GM19351 (cell line): ENCODE data around the gene ELK4.

Experiments used
- ATAC-seq: cut with Tn5 transposase; IDR thresholded peaks from one replicate; pipeline ENCODE4 v1.9.1; 2021; ENCODE audit warnings: mild to moderate bottlenecking, moderate library complexity; ENCODE audit not compliant: unreplicated experiment

Gene ELK4

GRCh38 chr1:205569411-205570172 lies 62.2 kb downstream of the ELK4 start:
- ATAC-seq = no peak

- no peak for ATAC-seq
Observed at GRCh38 chr1:205568469-205569361, 63.1 kb downstream of the ELK4 start.

DNA sequence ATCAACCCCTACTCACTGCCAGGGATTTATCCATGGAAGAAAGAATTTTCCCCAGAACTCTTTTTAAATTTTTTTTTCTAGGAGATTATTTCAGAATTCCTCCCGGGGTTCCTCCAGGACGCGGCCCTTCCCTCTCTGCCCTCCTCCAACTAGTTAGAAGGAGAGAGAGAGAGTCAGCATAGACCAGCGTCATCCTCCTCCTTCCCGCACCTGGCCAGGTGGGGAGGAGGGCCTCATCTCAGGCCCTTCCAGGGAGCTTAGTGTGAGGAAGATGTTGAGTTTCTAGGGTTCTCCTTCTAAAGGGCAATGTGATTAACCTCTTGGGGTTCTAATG lies 63.7 kb downstream of the ELK4 start:
- ATAC-seq = no peak

- no peak for ATAC-seq
Observed at GRCh38 chr1:205567716-205568115, 64.1 kb downstream of the ELK4 start.

DNA sequence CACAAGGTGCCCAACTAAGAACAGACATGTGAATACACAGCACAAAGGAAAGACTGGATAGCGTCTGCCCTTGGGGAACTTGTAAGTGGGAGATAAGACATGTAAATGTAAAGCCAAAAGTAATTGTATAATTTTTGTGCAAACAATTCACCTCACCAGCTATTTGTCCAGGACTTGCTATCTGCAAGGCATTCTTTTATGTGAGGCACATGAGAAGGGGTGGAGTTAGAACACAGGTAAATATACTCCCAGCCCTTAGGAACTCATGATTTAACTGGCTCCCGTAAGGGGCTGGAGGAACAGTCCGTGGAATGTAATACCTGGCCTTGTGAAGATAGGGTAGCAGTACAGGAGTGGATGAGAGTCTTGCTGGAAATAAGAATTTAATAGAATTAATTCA lies 66.0 kb downstream of the ELK4 start:
- ATAC-seq = no peak

DNA sequence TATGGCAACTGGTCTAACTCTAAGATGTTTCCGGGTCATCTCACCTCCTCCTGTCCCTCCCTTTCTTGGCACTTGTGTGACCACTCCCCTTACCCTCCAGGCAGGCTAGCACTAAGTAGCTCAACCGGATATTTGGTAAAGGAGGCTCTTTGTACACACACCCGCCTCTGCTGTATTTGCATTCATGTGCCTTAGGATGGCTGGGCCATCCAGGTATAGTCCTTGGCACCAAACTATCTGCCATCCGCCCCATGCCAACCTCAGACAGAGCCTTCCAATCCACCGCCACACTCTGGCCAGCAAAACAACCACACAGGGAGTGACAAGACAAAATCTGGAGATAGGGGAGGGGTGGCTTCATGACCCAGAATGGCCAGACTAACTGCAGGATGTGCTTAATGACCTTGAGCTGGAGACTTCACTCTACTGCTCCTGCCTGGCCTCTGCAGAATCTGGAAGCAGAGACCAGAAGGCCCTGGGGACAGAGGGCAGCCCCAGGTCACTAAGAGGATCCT lies 67.8 kb downstream of the ELK4 start:
- ATAC-seq = no peak

GRCh38 chr1:205561501-205562203 lies 70.2 kb downstream of the ELK4 start:
- ATAC-seq = no peak
